WTC11 (cell line): ENCODE data around the gene BNC2. TPM values are rescaled to one million over a fixed set of nuclear protein-coding genes. Genes with fewer than 3 reads are reported as not detected.

ENCODE experiments used
- ATAC-seq: fragments of 200-7000 bp; cut with Tn5 transposase; 2 replicates; pipeline ENCODE4 v1.10.0; 2021; ENCODE audit warnings: mild to moderate bottlenecking, moderate library complexity
- CTCF ChIA-PET: fragments of 300-600 bp; sonication (Branson Sonifier 250); formaldehyde crosslinking; loops from one replicate; lab custom pipeline; 2021; ENCODE audit warnings: antibody characterized with exemption; lab: Charles Lee
- POLR2A ChIA-PET: fragments of 350-600 bp; sonication (Branson Sonifier 250); formaldehyde crosslinking; loops from one replicate; lab custom pipeline; 2021; ENCODE audit warnings: antibody characterized with exemption; lab: Charles Lee
- DNase-seq: peaks from one replicate; pipeline ENCODE4 v3.0.0; 2021; ENCODE audit warnings: low spot score
- H3K27ac Mint-ChIP-seq: 2 replicates; pipeline ENCODE4 v1.8.0; 2021; ENCODE audit warnings: mixed read lengths
- H3K27me3 Mint-ChIP-seq: 2 replicates; pipeline ENCODE4 v1.8.0; 2021; ENCODE audit warnings: low read depth, mild to moderate bottlenecking, moderate library complexity, mixed read lengths
- H3K36me3 Mint-ChIP-seq: 2 replicates; pipeline ENCODE4 v1.8.0; 2021; ENCODE audit warnings: mixed read lengths
- H3K4me1 Mint-ChIP-seq: 2 replicates; pipeline ENCODE4 v1.8.0; 2022; ENCODE audit warnings: mixed read lengths
- H3K4me3 Mint-ChIP-seq: 2 replicates; pipeline ENCODE4 v1.8.0; 2021; ENCODE audit warnings: mild to moderate bottlenecking, moderate library complexity, mixed read lengths
- H3K9me3 Mint-ChIP-seq: 2 replicates; pipeline ENCODE4 v1.8.0; 2021; ENCODE audit warnings: mixed read lengths
- CREB1 ChIP-seq: sonication (generic); formaldehyde crosslinking; IDR thresholded peaks from 2 replicates; pipeline ENCODE4 v1.8.0; 2023; ENCODE audit warnings: mild to moderate bottlenecking, missing genetic modification reagents
- ELF4 ChIP-seq: sonication (generic); formaldehyde crosslinking; IDR thresholded peaks from 2 replicates; pipeline ENCODE4 v1.8.1; 2022; ENCODE audit warnings: low read depth, mild to moderate bottlenecking, moderate library complexity, missing genetic modification reagents
- EMX1 ChIP-seq: fragments of 250-450 bp; sonication (Bioruptor Pico); IDR thresholded peaks from 2 replicates; pipeline ENCODE4 v1.8.0; 2021; ENCODE audit warnings: mild to moderate bottlenecking
- GRHL2 ChIP-seq: fragments of 250-450 bp; sonication (Bioruptor Pico); IDR thresholded peaks from 2 replicates; pipeline ENCODE4 v1.8.0; 2022; ENCODE audit warnings: mild to moderate bottlenecking, moderate library complexity; ENCODE audit not compliant: insufficient replicate concordance, severe bottlenecking
- JAZF1 ChIP-seq: fragments of 250-450 bp; sonication (Bioruptor Pico); IDR thresholded peaks from 2 replicates; pipeline ENCODE4 v1.9.0; 2021; ENCODE audit warnings: moderate library complexity, mild to moderate bottlenecking, inconsistent platforms
- JUN ChIP-seq: sonication (generic); formaldehyde crosslinking; IDR thresholded peaks from 2 replicates; pipeline ENCODE4 v1.8.0; 2023; ENCODE audit warnings: mild to moderate bottlenecking, missing genetic modification reagents
- MYBL2 ChIP-seq: sonication (generic); formaldehyde crosslinking; IDR thresholded peaks from 2 replicates; pipeline ENCODE4 v1.8.1; 2023; ENCODE audit warnings: mild to moderate bottlenecking, moderate library complexity, missing genetic modification reagents
- NFATC4 ChIP-seq: fragments of 250-450 bp; sonication (Bioruptor Pico); IDR thresholded peaks from 2 replicates; pipeline ENCODE4 v1.9.0; 2021; ENCODE audit warnings: mild to moderate bottlenecking
- NFE2L1 ChIP-seq: sonication (generic); formaldehyde crosslinking; IDR thresholded peaks from 2 replicates; pipeline ENCODE4 v1.8.1; 2023; ENCODE audit warnings: missing genetic modification reagents
- NFYB ChIP-seq: sonication (generic); formaldehyde crosslinking; conservative IDR thresholded peaks from 2 replicates; pipeline ENCODE4 v1.8.0; 2022; ENCODE audit warnings: low read depth, missing genetic modification reagents
- NR3C1 ChIP-seq: sonication (generic); formaldehyde crosslinking; conservative IDR thresholded peaks from 2 replicates; pipeline ENCODE4 v1.8.1; 2023; ENCODE audit warnings: low read depth, mild to moderate bottlenecking, missing genetic modification reagents
- OVOL2 ChIP-seq: fragments of 250-450 bp; sonication (Bioruptor Pico); IDR thresholded peaks from 2 replicates; pipeline ENCODE4 v1.9.0; 2021; ENCODE audit warnings: mild to moderate bottlenecking, borderline replicate concordance
- SMAD4 ChIP-seq: sonication (generic); formaldehyde crosslinking; IDR thresholded peaks from 2 replicates; pipeline ENCODE4 v1.8.0; 2022; ENCODE audit warnings: mild to moderate bottlenecking, missing genetic modification reagents
- TCF7 ChIP-seq: sonication (generic); formaldehyde crosslinking; IDR thresholded peaks from 2 replicates; pipeline ENCODE4 v1.8.0; 2022; ENCODE audit warnings: mild to moderate bottlenecking, low read depth, missing genetic modification reagents, moderate library complexity
- TP53 ChIP-seq: sonication (generic); formaldehyde crosslinking; IDR thresholded peaks from 2 replicates; pipeline ENCODE4 v1.8.1; 2023; ENCODE audit warnings: mild to moderate bottlenecking, missing genetic modification reagents
- ZBTB21 ChIP-seq: sonication (generic); formaldehyde crosslinking; IDR thresholded peaks from 2 replicates; pipeline ENCODE4 v1.8.1; 2023; ENCODE audit warnings: mild to moderate bottlenecking, missing genetic modification reagents, borderline replicate concordance
- ZBTB43 ChIP-seq: sonication (generic); formaldehyde crosslinking; IDR thresholded peaks from 2 replicates; pipeline ENCODE4 v1.8.1; 2023; ENCODE audit warnings: mild to moderate bottlenecking, missing genetic modification reagents
- ZNF219 ChIP-seq: sonication (generic); formaldehyde crosslinking; IDR thresholded peaks from 2 replicates; pipeline ENCODE4 v1.8.0; 2023; ENCODE audit warnings: missing genetic modification reagents, mild to moderate bottlenecking, borderline replicate concordance
- total RNA-seq: library from RNA; stranded (reverse); gene quantifications from 3 replicates; pipeline ENCODE4 v1.2.3, GENCODE V29; 2021
- TF ChIP-seq, protein P1 (sequence below): fragments of 250-450 bp; sonication (Bioruptor Pico); conservative IDR thresholded peaks from 2 replicates; pipeline ENCODE4 v1.9.0; 2021; ENCODE audit warnings: mild to moderate bottlenecking

The BNC2 gene
- total RNA-seq, 1 experiment from 2014 or later = 33.3 TPM

DNA sequence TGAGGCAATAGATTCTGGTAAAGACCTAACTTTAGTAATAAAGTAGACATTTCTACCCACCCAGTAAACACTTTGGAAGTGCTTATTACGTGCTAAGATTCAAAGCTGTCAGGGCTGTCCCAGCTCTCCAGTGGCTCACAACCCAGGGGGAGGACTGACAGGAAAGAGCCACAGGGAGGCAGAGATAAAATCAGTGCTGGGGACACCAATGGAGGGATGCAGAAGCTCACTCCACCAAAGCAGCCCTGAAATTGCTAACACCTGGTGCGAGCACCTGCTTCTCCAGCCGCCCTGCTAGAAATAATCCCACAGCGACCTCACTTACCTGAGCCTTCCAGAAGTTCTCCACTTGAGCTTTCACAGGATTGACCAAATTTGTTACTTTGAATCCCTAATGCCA is 501.0 kb downstream of the BNC2 start:
- H3K9me3 Mint-ChIP-seq = peaks cover 14% of the 10 kb centered on the region
- ATAC-seq = no peak
- CTCF ChIA-PET = no interaction called here
- no peak for TF ChIP-seq ZNF219
- no peak for TF ChIP-seq NFATC4
- TF ChIP-seq, protein P1, sequence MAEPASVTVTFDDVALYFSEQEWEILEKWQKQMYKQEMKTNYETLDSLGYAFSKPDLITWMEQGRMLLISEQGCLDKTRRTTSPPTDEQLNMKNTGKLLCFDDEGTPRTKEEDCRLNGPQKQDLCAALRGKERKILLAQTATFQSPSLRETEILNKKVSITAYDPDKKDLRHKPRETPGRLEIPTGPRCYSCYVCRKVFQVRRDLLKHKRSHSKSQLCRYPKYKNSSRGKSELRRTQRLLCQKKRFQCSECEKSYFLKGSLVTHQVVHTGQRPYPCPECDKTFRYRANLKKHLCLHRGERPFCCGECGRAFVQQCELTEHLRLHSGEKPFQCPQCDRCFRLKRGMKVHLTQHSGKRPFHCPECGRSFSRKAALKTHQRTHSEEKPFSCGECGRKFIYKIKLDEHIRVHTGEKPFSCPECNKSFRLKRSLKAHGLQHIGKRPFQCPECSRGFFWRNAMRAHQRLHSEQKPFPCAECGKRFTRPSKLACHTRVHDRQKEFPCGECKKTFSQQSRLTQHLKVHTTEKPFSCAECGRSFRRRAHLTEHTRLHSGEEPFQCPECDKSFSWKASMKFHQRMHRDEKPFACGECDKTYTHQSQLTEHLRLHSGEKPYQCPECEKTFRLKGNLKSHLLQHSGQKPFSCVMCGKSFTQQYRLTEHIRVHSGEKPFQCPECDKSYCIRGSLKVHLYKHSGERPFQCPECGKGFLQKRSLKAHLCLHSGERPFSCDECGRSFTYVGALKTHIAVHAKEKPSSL (CRISPR knock-in tag) = no peak
- no peak for TF ChIP-seq ZBTB21
- no peak for TF ChIP-seq NFYB
- H3K36me3 Mint-ChIP-seq = no peaks in the 10 kb centered on the region
- H3K4me3 Mint-ChIP-seq = no peak overlapping the region
- H3K27me3 Mint-ChIP-seq = no peaks in the 10 kb centered on the region; the same call in 1 of the 2 replicates
- POLR2A ChIA-PET = no interaction called here
- no peaks in the 10 kb centered on the region for H3K4me1 Mint-ChIP-seq
- no peak overlapping the region for H3K27ac Mint-ChIP-seq
- DNase-seq = no peak

GRCh38 chr9:16368237-16369087 is 502.0 kb downstream of the BNC2 start:
- POLR2A ChIA-PET = no interaction called here
- peaks cover 14% of the 10 kb centered on the region for H3K9me3 Mint-ChIP-seq
- no peaks in the 10 kb centered on the region for H3K4me1 Mint-ChIP-seq
- no peak overlapping the region for H3K27ac Mint-ChIP-seq
- H3K4me3 Mint-ChIP-seq = no peak overlapping the region
- no peaks in the 10 kb centered on the region; the same call in 1 of the 2 replicates for H3K27me3 Mint-ChIP-seq
- ATAC-seq (no peak), DNase-seq (no peak)
- CTCF ChIA-PET = no interaction called here
- no peak for TF ChIP-seq GRHL2
- no peak for TF ChIP-seq OVOL2 (CRISPR knock-in tag)
- no peak for TF ChIP-seq MYBL2 (CRISPR knock-in tag)
- no peak for TF ChIP-seq ZBTB43
- TF ChIP-seq TCF7 (CRISPR knock-in tag) = no peak
- TF ChIP-seq CREB1 (CRISPR knock-in tag) = no peak
- TF ChIP-seq, protein P1 (CRISPR knock-in tag) = no peak
- H3K36me3 Mint-ChIP-seq = no peaks in the 10 kb centered on the region

- DNase-seq (no peak), ATAC-seq (no peak; the same call in 1 of the 2 replicates)
- ChIA-PET CTCF (no interaction called here), POLR2A (interaction anchor here (0.7 kb wide), 1 partner anchor 198 kb away, joined by 8 read pairs; no protein-coding TSS in a partner anchor)
- no peak overlapping the region for H3K27ac Mint-ChIP-seq
- H3K9me3 Mint-ChIP-seq = peaks cover 14% of the 10 kb centered on the region
- no peaks in the 10 kb centered on the region; the same call in 1 of the 2 replicates for H3K27me3 Mint-ChIP-seq
- TF ChIP-seq NFE2L1 (CRISPR knock-in tag) = no peak
- no peak for TF ChIP-seq ELF4 (CRISPR knock-in tag)
- no peak for TF ChIP-seq TP53 (CRISPR knock-in tag)
- TF ChIP-seq NR3C1 (CRISPR knock-in tag) = no peak
- TF ChIP-seq EMX1 (CRISPR knock-in tag) = no peak
- no peak for TF ChIP-seq NFATC4
- TF ChIP-seq NFYB = no peak
- no peak for TF ChIP-seq JUN (CRISPR knock-in tag)
- TF ChIP-seq JAZF1 (CRISPR knock-in tag) = no peak
- TF ChIP-seq SMAD4 (CRISPR knock-in tag) = no peak
- H3K36me3 Mint-ChIP-seq = no peaks in the 10 kb centered on the region
- no peak overlapping the region for H3K4me3 Mint-ChIP-seq
- H3K4me1 Mint-ChIP-seq = peaks cover 2% of the 10 kb centered on the region
Measured at GRCh38 chr9:16367605-16368231, 502.8 kb downstream of the BNC2 start.
